Ovary (tissue), 9 donors: Measurements from ENCODE around the gene AGMO. TPM values are rescaled to one million over a fixed set of nuclear protein-coding genes. Genes with fewer than 3 reads are reported as not detected.

Source experiments
- DNase-seq, 5 donors: peaks; one replicate each; pipeline ENCODE4 v3.0.0-alpha.2; 2019 to 2020
- H3K27ac ChIP-seq, 2 donors: fragments of 200-600 bp; one replicate each; pipeline versions ENCODE4 v1.5.1 to v1.8.0; 2019 to 2022
- H3K27me3 ChIP-seq: fragments of 200-600 bp; one replicate; pipeline ENCODE4 v1.8.0; 2022
- H3K36me3 ChIP-seq: fragments of 200-600 bp; sonication (generic); one replicate; pipeline ENCODE4 v1.5.1; 2019
- H3K4me1 ChIP-seq: one replicate; pipeline ENCODE4 v1.8.1; 2013; ENCODE audit warnings: mild to moderate bottlenecking, moderate library complexity; ENCODE audit not compliant: insufficient read depth
- H3K4me3 ChIP-seq: fragments of 200-600 bp; sonication (generic); one replicate; pipeline ENCODE4 v1.5.1; 2017
- H3K9me3 ChIP-seq, 2 donors: fragments of 200-600 bp in 1 of 2; sonication (generic) in 1 of 2; one replicate each; pipeline versions ENCODE4 v1.5.1 to v1.8.1; 2013 to 2019; ENCODE audit warnings: mild to moderate bottlenecking in 1 of 2, moderate library complexity in 1 of 2
- EP300 ChIP-seq: sonication (generic); formaldehyde crosslinking; IDR thresholded peaks from one replicate; pipeline ENCODE4 v1.6.1; 2017; ENCODE audit warnings: antibody characterized with exemption
- POLR2A ChIP-seq: fragments of 450-650 bp; IDR thresholded peaks from one replicate; pipeline ENCODE4 v1.6.1; 2017; ENCODE audit warnings: antibody characterized with exemption, mild to moderate bottlenecking, moderate library complexity
- WGBS, 3 donors: extraction: QIAGEN DNeasy Blood & Tissue Kit in 1 of 3; methylation state at CpG; one replicate each; pipeline versions ENCODE4 v1.1.5 to v1.1.7; 2013 to 2017; 5-methylcytosine and 5-hydroxymethylcytosine counted together
- intact Hi-C, 4 donors: fragments of 100-400 bp; cut with DNase I; formaldehyde crosslinking; loops; one replicate each; pipeline versions ENCODE4 v1.11.0 to v1.15.1; 2022 to 2023
- polyA plus RNA-seq, 2 donors: library from polyadenylated mRNA; stranded (reverse); fragments of 200-250 nt in 1 of 2; fragments of 350-450 nt in 1 of 2; fragmentation: Illumina TruSeq in 1 of 2; extraction: RNeasy Lipid Tissue Mini Kit (QIAGEN cat#74804) in 1 of 2; gene quantifications; one replicate each; pipeline ENCODE4 v1.2.3, GENCODE V29; 2013 to 2014
- total RNA-seq, 7 donors: library from RNA; depleted of rRNA in 2 of 7; stranded (reverse); fragments of >200 nt in 2 of 7; fragmentation: NEBNext Ultra II Directional in 3 of 7; extraction: Animal tissue kit (Norgen Biotek cat#: 25700) in 3 of 7; gene quantifications; one replicate each; pipeline versions ENCODE4 v1.1.0 to v1.2.4, GENCODE V29; 2016 to 2023
- TF ChIP-seq, protein P1 (sequence below), 3 donors: fragments of 450-650 bp in 2 of 3; fragments of 200-600 bp in 1 of 3; IDR thresholded peaks; one replicate each; pipeline versions ENCODE4 v1.5.1 to v1.8.0; 2016 to 2022; ENCODE audit warnings: antibody characterized with exemption in 3 of 3, mild to moderate bottlenecking in 1 of 3
- donor health status: DM: no; HTN: no; CAD: no; lungs with moderate emphysema.
- donor health status: DM: no; HTN: no; CAD: no.
- donor health status: Bipolar disorder and iron deficiency.
- donor health status: DM: yes; HTN: yes; CAD: no.
- donor health status: DM: no; HTN: no; CAD: no.
- donor health status: DM: yes; HTN: yes; CAD: no.

Gene AGMO
- total and polyA plus RNA-seq, 9 donors, result 0.15 to 0.44 (median 0.33) TPM; not detected in 4

DNA sequence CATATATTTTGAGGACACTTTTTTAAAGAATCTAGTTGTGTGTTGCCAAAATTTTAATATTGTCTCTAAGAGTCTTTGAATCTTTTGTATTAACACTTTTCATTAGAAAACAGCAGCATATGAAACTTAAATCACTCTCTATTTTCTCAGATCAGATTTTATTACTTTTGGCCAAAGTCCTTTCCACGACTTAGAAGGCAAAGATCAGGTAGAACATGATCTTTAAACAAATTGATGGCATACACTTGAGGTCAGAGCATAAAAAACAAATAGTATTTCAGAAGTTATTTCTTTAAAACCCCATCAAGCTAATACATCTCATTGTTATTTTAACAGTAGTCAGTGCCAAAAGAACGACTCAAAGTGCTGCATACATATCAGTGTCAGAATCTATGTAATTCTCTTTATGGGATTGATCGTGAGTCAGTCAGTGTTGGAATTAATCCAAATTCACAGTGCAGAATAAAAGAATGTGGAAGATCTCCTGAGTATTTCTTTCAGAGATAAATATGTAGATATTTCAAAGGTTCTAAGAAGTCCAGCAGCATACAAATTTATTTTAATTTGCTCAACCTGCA is 9.6 kb upstream of the AGMO start:
- no peak for DNase-seq
- no peaks in the 10 kb centered on the region for H3K4me1 ChIP-seq
- no peaks in the 10 kb centered on the region for H3K36me3 ChIP-seq
- no peak overlapping the region for H3K27ac ChIP-seq
- TF ChIP-seq, protein P1, sequence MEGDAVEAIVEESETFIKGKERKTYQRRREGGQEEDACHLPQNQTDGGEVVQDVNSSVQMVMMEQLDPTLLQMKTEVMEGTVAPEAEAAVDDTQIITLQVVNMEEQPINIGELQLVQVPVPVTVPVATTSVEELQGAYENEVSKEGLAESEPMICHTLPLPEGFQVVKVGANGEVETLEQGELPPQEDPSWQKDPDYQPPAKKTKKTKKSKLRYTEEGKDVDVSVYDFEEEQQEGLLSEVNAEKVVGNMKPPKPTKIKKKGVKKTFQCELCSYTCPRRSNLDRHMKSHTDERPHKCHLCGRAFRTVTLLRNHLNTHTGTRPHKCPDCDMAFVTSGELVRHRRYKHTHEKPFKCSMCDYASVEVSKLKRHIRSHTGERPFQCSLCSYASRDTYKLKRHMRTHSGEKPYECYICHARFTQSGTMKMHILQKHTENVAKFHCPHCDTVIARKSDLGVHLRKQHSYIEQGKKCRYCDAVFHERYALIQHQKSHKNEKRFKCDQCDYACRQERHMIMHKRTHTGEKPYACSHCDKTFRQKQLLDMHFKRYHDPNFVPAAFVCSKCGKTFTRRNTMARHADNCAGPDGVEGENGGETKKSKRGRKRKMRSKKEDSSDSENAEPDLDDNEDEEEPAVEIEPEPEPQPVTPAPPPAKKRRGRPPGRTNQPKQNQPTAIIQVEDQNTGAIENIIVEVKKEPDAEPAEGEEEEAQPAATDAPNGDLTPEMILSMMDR (IDR thresholded peaks at IDR 0.05), result no peak
- TF ChIP-seq EP300, result no peak
- no peak for TF ChIP-seq POLR2A
- H3K27me3 ChIP-seq, result no peaks in the 10 kb centered on the region
- H3K9me3 ChIP-seq, result no peaks in the 10 kb centered on the region
- 39 to 58% (median 53%) methylated on average over 3 of the region's 3 CpGs for WGBS, 3 donors
- intact Hi-C loops, result no loop called here
- no peak overlapping the region for H3K4me3 ChIP-seq

DNA sequence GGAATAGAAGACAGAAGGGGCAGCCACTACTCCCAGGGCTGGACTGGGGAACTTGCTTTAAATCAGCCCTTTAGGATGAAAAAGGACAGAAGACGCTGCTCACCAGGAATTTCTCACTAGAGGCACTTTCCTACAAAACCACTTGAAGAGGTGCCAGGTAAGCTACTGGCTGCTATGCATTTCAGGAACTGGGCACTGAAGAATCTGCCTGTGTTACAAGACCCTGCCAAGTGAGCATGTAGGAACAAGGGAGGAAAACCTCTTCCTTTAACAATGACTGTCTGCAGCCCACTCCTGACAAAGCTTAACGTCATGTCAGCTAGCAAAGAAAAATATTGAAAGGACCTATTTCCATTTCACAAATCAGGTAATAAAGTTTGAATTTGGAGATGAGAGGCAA is 5.8 kb upstream of the AGMO start:
- intact Hi-C loops, result no loop called here
- Histone ChIP-seq H3K9me3 (no peaks in the 10 kb centered on the region), H3K4me3 (no peak overlapping the region), H3K27me3 (no peaks in the 10 kb centered on the region), H3K4me1 (no peaks in the 10 kb centered on the region), H3K36me3 (no peaks in the 10 kb centered on the region), H3K27ac (no peak overlapping the region)
- no peak for TF ChIP-seq EP300
- TF ChIP-seq POLR2A, result no peak
- TF ChIP-seq, protein P1 (IDR thresholded peaks at IDR 0.05), result no peak
- 60 to 67% (median 60%) methylated on average over 2 of the region's 2 CpGs for WGBS, 3 donors
- no peak for DNase-seq

DNA sequence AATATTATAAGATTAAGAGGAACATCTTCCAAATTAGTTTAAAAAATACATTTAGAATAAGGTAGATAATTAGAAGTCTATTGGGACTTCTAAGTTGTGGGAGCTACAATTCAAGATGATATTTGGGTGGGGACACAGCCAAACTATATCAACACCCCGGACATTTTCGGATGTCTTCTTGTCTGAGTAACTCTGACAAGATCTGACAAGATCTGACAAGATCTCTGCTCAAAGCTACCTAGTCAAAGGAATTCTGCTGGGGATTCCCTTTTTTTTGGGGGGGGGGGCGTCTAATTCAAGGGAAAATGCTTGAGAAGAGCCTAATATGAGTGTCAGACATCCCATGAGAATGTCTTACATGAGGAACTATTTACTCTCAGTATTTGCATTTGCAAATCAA is 5.2 kb upstream of the AGMO start:
- Histone ChIP-seq H3K4me3 (no peak overlapping the region), H3K27ac (no peak overlapping the region), H3K9me3 (no peaks in the 10 kb centered on the region), H3K27me3 (no peaks in the 10 kb centered on the region), H3K36me3 (no peaks in the 10 kb centered on the region), H3K4me1 (no peaks in the 10 kb centered on the region)
- WGBS, 3 donors, result 74 to 89% (median 87%) methylated on average over 3 of the region's 3 CpGs
- DNase-seq, result no peak
- intact Hi-C loops, result no loop called here
- TF ChIP-seq POLR2A, result no peak
- TF ChIP-seq, protein P1 (IDR thresholded peaks at IDR 0.05), result no peak
- TF ChIP-seq EP300, result no peak

DNA sequence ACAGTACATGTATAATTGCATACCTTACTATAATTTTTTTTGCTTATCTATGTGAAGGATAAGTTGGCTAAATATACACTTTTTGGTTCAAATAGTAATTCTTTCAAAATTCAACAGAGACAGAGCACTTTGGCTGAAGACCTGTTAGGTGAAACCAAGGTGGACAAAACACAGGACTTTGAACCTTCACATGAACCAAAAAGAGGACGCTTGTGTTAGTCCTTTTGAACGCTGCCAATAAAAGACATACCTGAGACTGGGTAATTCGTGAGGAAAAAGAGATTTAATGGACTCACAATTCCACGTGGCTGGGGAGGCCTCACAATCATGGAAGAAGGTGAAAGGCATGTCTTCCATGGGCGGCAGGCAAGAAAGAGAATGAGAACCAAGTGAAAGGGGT is 4.7 kb upstream of the AGMO start:
- H3K27ac ChIP-seq, result no peak overlapping the region
- H3K4me3 ChIP-seq, result no peak overlapping the region
- WGBS, 3 donors, result 88 to 92% (median 92%) methylated on average over 5 of the region's 5 CpGs
- no peaks in the 10 kb centered on the region for H3K27me3 ChIP-seq
- H3K36me3 ChIP-seq, result no peaks in the 10 kb centered on the region
- peaks cover 2% of the 10 kb centered on the region for H3K4me1 ChIP-seq
- H3K9me3 ChIP-seq, result no peaks in the 10 kb centered on the region
- intact Hi-C loops, result no loop called here
- DNase-seq, result no peak
- TF ChIP-seq POLR2A, result no peak
- TF ChIP-seq, protein P1 (IDR thresholded peaks at IDR 0.05), result no peak
